ENCODE measurements around the gene PXMP4. TPM values are rescaled to one million over a fixed set of nuclear protein-coding genes. Genes with fewer than 3 reads are reported as not detected.

The PXMP4 gene
- total and polyA plus RNA-seq, 9 of the 15 experiments (the other 6 are each of a cell fraction or from before 2014, with no cell fraction given), result 4.8 to 29.1 (median 6.8) TPM

GRCh38 chr20:33732166-33732970, 12.3 kb upstream of the PXMP4 start (continued):
- TF ChIP-seq RBM14 (IDR thresholded peaks at IDR 0.05; ENCODE audit: borderline replicate concordance, insufficient read depth, low read depth, low read length) (0 out of 2 replicates have a peak, but pooled peaks have one; percentile 23), NFE2L1 (tag; IDR thresholded peaks at IDR 0.05; ENCODE audit: borderline replicate concordance, low read depth) (no peak), POLR2A (conservative IDR thresholded peaks at IDR 0.05) (peak; percentile 54; the same call in 1 of the 2 replicates), XRCC4 (IDR thresholded peaks at IDR 0.05; ENCODE audit: extremely low read depth, insufficient read depth, insufficient read length) (no peak), PHF20 (IDR thresholded peaks at IDR 0.05; ENCODE audit: partially characterized antibody) (no peak), SMC3 (conservative IDR thresholded peaks at IDR 0.05; ENCODE audit: insufficient read depth, low read depth, low read length) (peak; percentile 4; the same call in 1 of the 2 replicates), ZNF830 (CRISPR knock-in tag; IDR thresholded peaks at IDR 0.05) (no peak), HDAC8 (tag; IDR thresholded peaks at IDR 0.05) (peak; percentile 54; the same call in 1 of the 2 replicates), MAX (CRISPR knock-in tag; IDR thresholded peaks at IDR 0.05) (peak; percentile 73), PHB (CRISPR knock-in tag; IDR thresholded peaks at IDR 0.05) (no peak), ZBTB7A (IDR thresholded peaks at IDR 0.05; ENCODE audit: borderline replicate concordance, control insufficient read depth, low read depth, low read length) (peak; percentile 59; the same call in 1 of the 2 replicates), E2F6 (IDR thresholded peaks at IDR 0.05; ENCODE audit: borderline replicate concordance in 1 of 2, extremely low read depth in 1 of 2, insufficient read depth in 1 of 2, insufficient read length in 1 of 2, low read depth in 1 of 2, low read length in 1 of 2, poor library complexity in 1 of 2, severe bottlenecking in 1 of 2) (peak; percentile 81 to 90), MTA3 (IDR thresholded peaks at IDR 0.05; ENCODE audit: borderline replicate concordance) (peak; percentile 59; the same call in 1 of the 2 replicates), NEUROD1 (IDR thresholded peaks at IDR 0.05; ENCODE audit: borderline replicate concordance, low read depth, low read length, partially characterized antibody) (peak; percentile 98), NR2C1 (IDR thresholded peaks at IDR 0.05) (no peak), NR2C1 (tag; IDR thresholded peaks at IDR 0.05) (no peak), ELF1 (tag; IDR thresholded peaks at IDR 0.05) (peak; percentile 76; the same call in 1 of the 2 replicates), ZBED1 (IDR thresholded peaks at IDR 0.05) (peak; percentile 41; the same call in 1 of the 2 replicates), PCBP1 (IDR thresholded peaks at IDR 0.05; ENCODE audit: low read depth, low read length, poor library complexity, severe bottlenecking) (peak; percentile 85), SRSF7 (optimal IDR thresholded peaks at IDR 0.05; ENCODE audit: low read depth, low read length) (no peak), CBX5 (IDR thresholded peaks at IDR 0.05; ENCODE audit: borderline replicate concordance, low read depth) (peak; percentile 29; the same call in 1 of the 2 replicates), KLF10 (CRISPR knock-in tag; IDR thresholded peaks at IDR 0.05) (no peak), POLR2AphosphoS5 (IDR thresholded peaks at IDR 0.05; ENCODE audit: control insufficient read depth, insufficient read depth, low read depth, low read length) (0 out of 2 replicates have a peak, but pooled peaks have one; percentile 34), ZNF263 (CRISPR knock-in tag; IDR thresholded peaks at IDR 0.05; ENCODE audit: borderline replicate concordance) (0 out of 2 replicates have a peak, but pooled peaks have one; percentile 58), ZNF584 (CRISPR knock-in tag; IDR thresholded peaks at IDR 0.05; ENCODE audit: low read depth) (0 out of 2 replicates have a peak, but pooled peaks have one; percentile 12), RCOR1 (IDR thresholded peaks at IDR 0.05; ENCODE audit: borderline replicate concordance in 1 of 2, low read depth in 2 of 2, low read length in 2 of 2) (peak in 1 of 2 experiments; percentile 4; a peak in 2 of 4 replicates), RBM25 (IDR thresholded peaks at IDR 0.05; ENCODE audit: low read depth, low read length, severe bottlenecking) (peak; percentile 59), TCF7 (IDR thresholded peaks at IDR 0.05; ENCODE audit: borderline replicate concordance) (0 out of 2 replicates have a peak, but pooled peaks have one; percentile 24)
